PC-3 (cell line): ENCODE measurements around the gene NEDD4.

Experiments
- EZH2 ChIP-seq: fragments of 300-600 bp; sonication (generic); IDR thresholded peaks from one replicate; pipeline ENCODE4 v1.6.1; 2017; ENCODE audit warnings: antibody characterized with exemption, mild to moderate bottlenecking, low read length; ENCODE audit not compliant: unreplicated experiment
- EZH2phosphoT487 ChIP-seq: fragments of 300-600 bp; sonication (generic); IDR thresholded peaks from 2 replicates; pipeline ENCODE4 v1.6.1; 2018; ENCODE audit warnings: mild to moderate bottlenecking, antibody characterized with exemption, low read length, borderline replicate concordance
- TF ChIP-seq, protein P1 (sequence below): fragments of 300-600 bp; sonication (generic); conservative IDR thresholded peaks from 2 replicates; pipeline ENCODE4 v1.5.1; 2017; ENCODE audit warnings: antibody characterized with exemption, low read depth, mild to moderate bottlenecking, low read length

DNA sequence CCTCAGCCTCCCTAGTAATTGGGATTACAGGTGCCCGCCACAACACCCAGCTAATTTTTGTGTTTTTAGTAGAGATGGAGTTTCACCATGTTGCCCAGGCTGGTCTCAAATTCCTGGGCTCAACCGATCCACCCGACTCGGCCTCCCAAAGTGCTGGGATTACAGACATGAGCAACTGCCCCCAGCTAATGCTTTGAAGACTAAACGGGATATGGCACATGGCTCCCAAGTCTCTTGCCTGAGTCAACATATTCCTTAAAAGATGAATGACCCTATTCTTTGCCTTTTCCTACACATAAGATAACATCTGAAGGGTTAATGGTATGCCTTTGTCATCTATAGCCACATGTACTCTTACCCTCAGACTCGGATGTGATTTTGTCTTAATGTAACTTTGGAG, 38.4 kb upstream of the NEDD4 start:
- TF ChIP-seq, protein P1, sequence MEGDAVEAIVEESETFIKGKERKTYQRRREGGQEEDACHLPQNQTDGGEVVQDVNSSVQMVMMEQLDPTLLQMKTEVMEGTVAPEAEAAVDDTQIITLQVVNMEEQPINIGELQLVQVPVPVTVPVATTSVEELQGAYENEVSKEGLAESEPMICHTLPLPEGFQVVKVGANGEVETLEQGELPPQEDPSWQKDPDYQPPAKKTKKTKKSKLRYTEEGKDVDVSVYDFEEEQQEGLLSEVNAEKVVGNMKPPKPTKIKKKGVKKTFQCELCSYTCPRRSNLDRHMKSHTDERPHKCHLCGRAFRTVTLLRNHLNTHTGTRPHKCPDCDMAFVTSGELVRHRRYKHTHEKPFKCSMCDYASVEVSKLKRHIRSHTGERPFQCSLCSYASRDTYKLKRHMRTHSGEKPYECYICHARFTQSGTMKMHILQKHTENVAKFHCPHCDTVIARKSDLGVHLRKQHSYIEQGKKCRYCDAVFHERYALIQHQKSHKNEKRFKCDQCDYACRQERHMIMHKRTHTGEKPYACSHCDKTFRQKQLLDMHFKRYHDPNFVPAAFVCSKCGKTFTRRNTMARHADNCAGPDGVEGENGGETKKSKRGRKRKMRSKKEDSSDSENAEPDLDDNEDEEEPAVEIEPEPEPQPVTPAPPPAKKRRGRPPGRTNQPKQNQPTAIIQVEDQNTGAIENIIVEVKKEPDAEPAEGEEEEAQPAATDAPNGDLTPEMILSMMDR = no peak
- no peak for TF ChIP-seq EZH2
- TF ChIP-seq EZH2phosphoT487 = no peak
